C4-2B (cell line): ENCODE measurements around the gene PEMT.

Experiments
- H3K27ac ChIP-seq: fragments of 450-650 bp; 2 replicates; pipeline ENCODE4 v1.5.1; 2017
- ZFX ChIP-seq: fragments of 450-650 bp; IDR thresholded peaks from 2 replicates; pipeline ENCODE4 v1.6.1; 2017
- TF ChIP-seq, protein P1 (sequence below): fragments of 450-650 bp; conservative IDR thresholded peaks from 2 replicates; pipeline ENCODE4 v1.5.1; 2017; ENCODE audit warnings: mild to moderate bottlenecking

Gene PEMT

GRCh38 chr17:17612085-17613022, 20.8 kb upstream of the PEMT start:
- TF ChIP-seq, protein P1, sequence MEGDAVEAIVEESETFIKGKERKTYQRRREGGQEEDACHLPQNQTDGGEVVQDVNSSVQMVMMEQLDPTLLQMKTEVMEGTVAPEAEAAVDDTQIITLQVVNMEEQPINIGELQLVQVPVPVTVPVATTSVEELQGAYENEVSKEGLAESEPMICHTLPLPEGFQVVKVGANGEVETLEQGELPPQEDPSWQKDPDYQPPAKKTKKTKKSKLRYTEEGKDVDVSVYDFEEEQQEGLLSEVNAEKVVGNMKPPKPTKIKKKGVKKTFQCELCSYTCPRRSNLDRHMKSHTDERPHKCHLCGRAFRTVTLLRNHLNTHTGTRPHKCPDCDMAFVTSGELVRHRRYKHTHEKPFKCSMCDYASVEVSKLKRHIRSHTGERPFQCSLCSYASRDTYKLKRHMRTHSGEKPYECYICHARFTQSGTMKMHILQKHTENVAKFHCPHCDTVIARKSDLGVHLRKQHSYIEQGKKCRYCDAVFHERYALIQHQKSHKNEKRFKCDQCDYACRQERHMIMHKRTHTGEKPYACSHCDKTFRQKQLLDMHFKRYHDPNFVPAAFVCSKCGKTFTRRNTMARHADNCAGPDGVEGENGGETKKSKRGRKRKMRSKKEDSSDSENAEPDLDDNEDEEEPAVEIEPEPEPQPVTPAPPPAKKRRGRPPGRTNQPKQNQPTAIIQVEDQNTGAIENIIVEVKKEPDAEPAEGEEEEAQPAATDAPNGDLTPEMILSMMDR: no peak
- TF ChIP-seq ZFX: no peak
- no peak overlapping the region for H3K27ac ChIP-seq

- no peak overlapping the region for H3K27ac ChIP-seq
- TF ChIP-seq, protein P1: no peak
- TF ChIP-seq ZFX: no peak
Observed at GRCh38 chr17:17609121-17609520, 17.6 kb upstream of the PEMT start.

DNA sequence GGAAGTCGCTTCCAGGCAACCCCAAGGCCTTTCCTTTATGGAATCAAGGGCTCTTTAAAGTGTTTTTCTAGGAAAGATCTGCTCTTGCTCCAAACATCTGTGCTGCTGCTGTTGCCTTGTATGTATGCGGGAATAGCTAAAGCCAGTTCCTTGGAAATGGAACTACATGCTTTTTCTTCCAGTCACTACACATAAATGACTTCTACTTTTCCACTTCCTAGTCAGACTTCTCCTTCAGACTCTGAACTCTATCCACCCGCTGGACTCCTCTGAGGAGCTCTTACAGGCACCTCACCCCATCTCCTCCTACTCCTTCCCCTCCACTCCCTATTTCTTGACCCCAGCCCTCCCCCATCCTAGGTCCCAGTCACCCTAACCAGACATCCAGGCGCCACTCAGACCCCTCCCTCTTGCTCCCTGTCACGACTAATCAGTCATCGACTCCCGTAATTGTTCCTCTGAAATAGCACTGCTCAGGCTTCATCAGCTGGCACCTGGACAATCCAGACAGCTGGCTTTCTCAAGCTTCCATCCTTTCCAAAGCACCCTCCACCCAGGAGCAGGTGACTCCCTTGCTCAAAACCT, 15.0 kb upstream of the PEMT start:
- no peak overlapping the region for H3K27ac ChIP-seq
- TF ChIP-seq ZFX: no peak
- TF ChIP-seq, protein P1: no peak

DNA sequence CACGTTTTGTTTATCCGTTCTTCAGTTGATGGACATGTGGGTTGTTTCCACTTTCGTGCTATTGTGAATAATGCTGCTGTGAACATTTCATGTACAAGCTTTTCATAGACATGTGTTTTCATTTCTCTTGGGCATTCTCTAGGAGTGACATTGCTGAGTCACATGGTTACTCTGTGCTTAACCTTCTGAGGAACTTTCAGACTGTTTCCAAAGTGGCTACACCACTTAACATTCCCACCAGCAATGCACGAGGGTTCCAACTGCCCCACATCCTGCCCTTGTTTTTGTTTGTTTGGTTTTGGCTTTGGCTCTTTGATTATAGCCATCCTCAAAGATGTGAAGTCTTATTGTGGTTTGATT, 14.2 kb upstream of the PEMT start:
- TF ChIP-seq, protein P1: no peak
- TF ChIP-seq ZFX: no peak
- no peak overlapping the region for H3K27ac ChIP-seq

DNA sequence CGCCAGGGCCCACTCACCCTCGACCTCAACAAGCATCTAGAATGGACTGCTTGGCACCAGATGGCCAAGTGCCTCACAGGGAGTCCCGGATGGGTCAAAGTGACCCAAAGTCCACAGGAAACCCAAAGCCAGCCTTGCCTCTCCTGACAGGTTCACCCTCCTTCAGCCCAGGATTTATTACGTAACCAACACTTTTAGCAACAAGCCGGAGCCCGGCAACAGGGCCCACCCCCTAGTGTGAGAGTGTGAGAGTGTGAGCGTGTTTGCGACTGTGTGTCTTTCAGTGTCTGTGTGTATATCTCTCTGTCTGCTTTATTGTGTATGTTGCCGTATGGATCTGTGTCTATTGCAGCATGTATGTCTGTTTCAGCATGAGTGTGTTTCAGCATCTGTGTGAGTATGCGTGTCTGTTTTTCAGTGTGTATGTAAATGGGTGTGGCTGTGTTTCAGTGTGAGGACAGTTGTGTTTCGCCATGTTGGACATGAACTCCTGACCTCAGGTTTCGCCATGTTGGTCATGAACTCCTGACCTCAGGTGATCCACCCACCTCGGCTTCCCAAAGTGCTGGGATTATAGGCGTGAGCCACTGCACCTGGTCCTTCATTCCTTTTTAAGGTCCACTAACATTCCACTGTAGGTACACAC, 13.7 kb upstream of the PEMT start:
- H3K27ac ChIP-seq: no peak overlapping the region
- TF ChIP-seq, protein P1: no peak
- TF ChIP-seq ZFX: no peak

DNA sequence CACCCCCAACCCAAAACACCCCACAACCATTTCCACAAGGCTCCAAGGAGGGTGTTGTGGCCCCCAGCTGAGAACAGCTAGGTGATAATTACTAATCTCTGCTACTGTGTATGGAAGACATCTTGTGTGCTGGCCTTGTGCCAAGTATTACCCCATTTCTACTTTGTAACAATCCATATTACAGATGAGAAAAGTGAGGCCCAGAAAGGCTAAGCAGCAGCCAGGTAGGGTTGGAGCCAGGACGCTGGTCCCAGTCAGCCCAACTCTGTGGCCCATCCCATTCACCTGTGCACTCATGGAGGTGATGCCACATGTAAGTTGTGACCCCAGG, 12.4 kb upstream of the PEMT start:
- H3K27ac ChIP-seq: no peak overlapping the region
- TF ChIP-seq, protein P1: no peak
- no peak for TF ChIP-seq ZFX

DNA sequence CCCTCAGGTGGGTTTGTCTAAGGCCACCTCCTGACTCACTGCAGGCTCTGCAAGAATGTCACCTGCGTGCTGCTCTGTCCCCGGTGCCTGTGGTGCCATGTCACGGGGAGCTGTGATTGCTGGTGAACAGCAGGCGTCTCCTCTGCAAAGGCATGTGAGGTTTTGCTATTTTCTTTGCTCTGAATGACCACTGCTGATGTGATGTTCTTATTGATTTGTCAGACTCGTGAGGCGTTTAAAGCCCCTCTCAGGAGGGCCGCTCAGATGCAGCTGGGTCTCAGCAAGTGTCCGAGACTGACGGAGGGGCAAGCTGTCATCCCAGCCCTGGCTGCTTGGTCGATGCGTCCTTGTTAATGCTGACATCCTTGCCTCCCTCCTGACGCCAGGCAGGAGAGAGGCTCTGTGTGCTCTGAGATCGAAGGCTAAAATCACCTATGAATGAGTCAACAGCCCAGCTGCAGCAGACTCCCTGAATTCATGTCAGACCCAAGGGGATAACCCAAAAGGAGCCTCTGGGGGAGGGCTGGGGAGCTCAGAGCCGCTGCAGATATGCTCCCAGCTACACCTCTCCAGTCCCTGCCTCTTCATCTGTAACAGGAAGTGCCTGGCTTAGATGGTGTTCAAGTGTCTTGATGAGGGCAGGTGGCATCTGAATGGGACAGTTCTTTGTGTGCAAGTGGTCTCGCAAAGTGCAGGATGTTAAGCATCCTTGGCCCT, 11.8 kb upstream of the PEMT start:
- no peak overlapping the region for H3K27ac ChIP-seq
- TF ChIP-seq, protein P1: no peak
- TF ChIP-seq ZFX: no peak
